ENCODE data around the gene AP3S1.

The AP3S1 gene

DNA sequence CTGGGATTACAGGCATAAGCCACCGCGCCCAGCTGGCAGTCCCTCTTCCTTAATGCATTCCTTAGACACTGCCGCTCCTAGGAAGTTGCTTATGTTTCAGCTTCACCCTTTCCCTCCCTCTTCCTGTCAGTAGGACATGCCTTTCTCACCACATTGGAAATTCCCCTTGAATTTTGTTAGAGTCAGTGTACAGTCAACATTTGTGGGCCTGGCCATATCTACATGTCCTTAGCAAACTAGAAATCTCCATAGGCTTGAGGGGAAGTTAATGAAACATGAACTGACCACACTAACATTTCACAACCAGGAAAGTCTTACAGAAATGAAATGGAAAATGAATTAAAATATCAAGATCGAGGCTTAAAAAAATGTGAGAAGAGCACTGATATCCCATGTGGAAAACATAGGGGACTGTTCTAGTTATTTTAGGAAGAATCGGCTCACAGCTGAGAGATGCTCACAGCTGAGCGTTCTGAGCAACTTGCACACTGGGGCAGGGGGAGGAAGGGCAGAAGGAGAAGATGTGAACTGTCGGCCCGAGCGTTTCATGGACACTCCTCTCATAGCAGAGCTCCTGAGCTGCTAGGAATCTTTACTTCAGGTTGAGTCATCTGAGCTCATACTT is 99.4 kb downstream of the AP3S1 start:
- DNase-seq, result no peak

DNA sequence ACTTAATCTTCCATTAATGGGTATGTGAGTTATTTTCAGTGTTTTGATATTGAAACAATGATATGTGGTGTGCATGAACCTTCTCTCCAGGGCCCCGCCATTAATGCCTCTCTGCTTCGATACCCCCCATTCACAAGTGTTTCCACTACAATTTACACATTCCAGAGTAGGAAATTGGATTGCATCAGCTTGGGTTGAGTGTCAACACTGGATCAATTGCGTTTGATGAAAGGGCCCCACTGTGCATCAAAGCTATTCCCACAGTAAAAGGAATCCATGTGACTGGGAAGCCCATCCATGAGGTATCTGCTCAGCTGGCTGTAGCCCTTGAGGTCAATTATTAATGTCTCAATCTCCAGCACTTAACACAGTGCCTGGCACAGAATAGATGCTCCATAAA is 102.8 kb downstream of the AP3S1 start:
- no peak for DNase-seq

DNA sequence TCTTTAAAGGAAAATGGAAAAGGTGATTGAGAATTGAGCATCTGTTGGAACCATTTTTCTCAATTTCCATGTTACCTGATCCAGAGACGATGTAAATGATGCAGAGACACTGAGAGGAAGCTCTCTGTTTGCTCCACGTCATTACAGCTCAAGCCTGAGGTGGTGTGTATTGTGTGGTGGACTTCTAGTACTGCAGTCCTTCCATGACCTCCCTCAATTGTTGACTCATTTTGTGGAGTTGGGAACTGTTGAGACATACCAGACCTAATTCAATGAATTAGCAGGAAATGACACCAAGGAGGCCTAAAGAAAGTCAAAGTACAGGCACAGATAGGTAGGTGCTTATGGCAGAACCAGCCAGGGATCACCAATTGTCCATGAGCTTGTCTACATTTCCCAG is 104.9 kb downstream of the AP3S1 start:
- no peak for DNase-seq

DNA sequence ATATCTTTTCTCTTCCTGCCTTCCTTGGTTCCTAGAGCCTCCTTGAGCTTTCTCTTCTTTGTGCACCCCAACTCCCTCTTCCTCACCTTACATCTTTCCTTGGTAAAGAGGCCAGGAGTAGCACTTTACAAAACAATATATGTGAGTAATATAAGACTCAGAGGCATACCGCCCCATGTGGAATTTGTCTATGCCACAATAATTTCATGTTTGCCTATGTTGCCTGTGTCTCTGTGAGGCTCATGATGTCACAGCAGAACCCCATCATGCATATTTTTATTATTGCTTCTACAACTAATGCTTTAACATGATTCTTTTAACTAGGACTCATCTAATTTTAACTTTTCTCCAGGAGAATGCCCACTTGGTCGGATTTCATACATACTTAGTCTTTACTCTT is 105.5 kb downstream of the AP3S1 start:
- no peak for DNase-seq

GRCh38 chr5:115948091-115948534 is 106.4 kb downstream of the AP3S1 start:
- no peak for DNase-seq

DNA sequence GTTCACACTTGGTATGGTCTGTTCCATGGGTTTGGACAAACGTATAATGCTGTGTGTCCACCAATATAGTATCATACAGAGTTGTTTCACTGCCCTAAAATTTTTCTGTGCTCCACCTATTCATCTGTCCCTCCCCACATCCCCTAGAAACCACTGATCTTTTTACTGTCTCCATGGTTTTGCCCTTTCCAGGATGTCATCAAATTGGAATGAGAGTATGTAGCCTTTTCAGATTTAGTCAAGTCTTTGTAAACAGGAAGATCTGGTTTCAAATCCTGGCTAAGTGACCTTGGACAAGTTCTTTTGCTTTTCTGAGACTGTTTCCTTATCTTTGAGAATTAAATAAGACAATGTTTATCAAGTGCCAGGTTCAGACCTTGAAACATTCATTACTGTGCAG is 107.4 kb downstream of the AP3S1 start:
- DNase-seq, result no peak

- no peak for DNase-seq
Observed at GRCh38 chr5:115952588-115952987, 110.9 kb downstream of the AP3S1 start.

DNA sequence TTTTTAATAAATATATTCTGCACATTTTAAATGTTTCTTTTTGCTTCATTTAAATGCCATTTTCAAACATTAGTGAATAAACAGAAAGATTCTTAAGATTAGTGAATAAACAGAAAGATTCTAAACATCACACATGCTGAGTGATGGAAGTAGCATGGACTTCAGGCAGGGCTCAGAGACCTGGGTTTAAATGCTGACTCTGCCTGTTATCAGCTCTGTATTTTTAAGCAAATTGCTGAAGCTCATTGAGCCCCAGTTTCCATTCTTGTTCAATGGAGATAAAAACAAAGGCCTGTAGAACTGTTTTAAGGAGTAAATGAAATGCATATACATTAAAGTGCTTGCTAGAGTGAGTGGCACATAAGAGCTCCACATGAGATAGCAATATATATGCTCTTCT is 112.4 kb downstream of the AP3S1 start:
- no peak for DNase-seq

DNA sequence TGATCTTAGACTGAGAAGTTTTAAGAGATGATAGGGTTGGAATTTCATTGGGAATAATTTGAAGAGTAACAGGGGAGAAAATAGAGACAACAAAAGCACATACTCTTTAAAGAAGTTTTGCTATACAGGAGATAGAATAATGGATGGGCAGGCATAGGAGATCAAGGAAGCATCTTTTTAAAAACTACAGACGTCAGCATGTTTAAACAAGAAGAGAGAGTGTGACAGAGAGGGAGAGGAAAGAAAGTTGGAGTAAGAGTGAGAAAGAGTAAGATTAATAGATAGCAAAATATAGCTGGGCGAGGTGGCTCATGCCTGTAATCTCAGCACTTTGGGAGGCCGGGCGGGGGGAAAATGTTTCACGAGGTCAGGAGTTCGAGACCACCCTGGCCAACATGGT is 115.2 kb downstream of the AP3S1 start:
- DNase-seq, result no peak

DNA sequence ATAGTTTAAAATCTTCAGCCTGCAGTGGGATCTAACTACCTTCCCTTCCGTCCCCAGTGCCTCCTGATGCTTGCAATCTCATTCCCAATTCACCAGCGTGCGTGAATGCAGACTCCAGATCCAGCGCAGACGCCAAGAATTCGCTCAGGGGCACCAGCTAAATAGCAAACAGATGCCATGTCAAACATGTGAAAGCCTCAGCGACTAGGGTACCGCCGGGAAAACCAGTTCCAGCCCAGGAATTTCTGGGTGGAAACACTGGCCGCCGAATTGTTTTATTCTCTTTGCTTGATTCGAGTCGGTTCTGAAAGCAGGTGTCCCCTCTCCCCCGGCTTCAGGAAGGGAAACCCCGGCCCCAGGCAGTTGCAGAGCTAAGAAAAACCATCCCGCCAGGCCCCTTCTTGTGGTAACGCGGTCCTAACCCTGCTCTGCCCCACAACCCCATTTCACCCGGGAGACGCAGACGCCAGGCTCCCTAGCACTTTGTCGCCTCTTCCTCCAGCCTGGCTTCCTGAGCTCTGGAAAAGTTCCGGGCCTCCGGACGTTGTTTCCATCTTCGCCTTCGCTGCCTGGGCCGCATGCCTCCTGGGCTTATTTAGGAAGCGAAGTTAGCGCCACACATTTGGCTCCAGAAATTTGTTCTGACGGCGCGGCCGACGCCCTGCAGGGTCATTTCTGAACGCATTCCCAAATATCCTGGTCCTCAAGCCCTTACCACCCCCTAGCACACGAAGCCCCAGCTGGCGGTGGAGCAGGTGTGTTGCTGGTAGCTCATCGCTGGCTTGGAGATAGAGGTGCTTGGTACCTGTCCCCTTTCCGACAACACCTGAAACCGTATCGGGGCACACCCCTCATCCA is 119.9 kb downstream of the AP3S1 start:
- no peak for DNase-seq

DNA sequence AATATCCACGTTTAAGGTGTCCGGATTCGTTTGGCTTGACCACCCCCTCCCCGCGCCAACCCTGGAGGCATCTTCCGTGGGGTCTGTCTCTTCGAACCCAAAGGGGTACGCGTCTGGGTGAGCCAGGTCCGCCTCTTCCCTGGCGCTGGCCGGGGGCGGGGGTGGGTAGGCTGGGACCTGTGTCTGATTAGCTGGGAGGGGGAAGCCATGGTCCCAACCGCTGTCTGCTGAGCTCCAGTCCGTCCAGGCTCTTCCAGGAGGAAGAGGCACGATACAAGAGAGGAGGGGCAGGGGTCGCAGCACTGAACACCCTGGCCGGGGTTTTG is 120.5 kb downstream of the AP3S1 start, which contains the start of gene LVRN:
TSS of gene LVRN (plus strand) at position 237 of the 326 bp plus-strand sequence. CDS start 143 bp downstream, outside the sequence.
- no peak for DNase-seq

DNA sequence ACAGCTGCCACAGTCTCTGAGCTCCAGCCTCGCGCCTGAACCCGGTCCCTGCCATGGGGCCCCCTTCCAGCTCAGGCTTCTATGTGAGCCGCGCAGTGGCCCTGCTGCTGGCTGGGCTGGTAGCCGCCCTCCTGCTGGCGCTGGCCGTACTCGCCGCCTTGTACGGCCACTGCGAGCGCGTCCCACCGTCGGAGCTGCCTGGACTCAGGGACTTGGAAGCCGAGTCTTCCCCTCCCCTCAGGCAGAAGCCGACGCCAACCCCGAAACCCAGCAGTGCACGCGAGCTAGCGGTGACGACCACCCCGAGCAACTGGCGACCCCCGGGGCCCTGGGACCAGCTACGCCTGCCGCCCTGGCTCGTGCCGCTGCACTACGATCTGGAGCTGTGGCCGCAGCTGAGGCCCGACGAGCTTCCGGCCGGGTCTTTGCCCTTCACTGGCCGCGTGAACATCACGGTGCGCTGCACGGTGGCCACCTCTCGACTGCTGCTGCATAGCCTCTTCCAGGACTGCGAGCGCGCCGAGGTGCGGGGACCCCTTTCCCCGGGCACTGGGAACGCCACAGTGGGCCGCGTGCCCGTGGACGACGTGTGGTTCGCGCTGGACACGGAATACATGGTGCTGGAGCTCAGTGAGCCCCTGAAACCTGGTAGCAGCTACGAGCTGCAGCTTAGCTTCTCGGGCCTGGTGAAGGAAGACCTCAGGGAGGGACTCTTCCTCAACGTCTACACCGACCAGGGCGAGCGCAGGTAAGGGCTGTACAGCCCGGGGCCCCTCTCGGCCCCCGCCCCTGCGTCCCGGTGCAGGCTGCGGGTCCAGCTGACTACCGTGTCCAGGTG is 121.0 kb downstream of the AP3S1 start:
- no peak for DNase-seq

- no peak for DNase-seq
Observed at GRCh38 chr5:115963566-115963965, 121.8 kb downstream of the AP3S1 start.

Measured in CD4-positive, alpha-beta T cell treated with Interleukin-10 for 1 hour (primary cell).